PC-3 (cell line): ENCODE data around the gene TMEM107. TPM values are rescaled to one million over a fixed set of nuclear protein-coding genes. Genes with fewer than 3 reads are reported as not detected.

Experiments
- ATAC-seq: fragments of 200-7000 bp; cut with Tn5 transposase; 2 replicates; pipeline ENCODE4 v1.9.1; 2020; ENCODE audit warnings: mild to moderate bottlenecking, moderate library complexity
- BruUV-seq: library from RNA; stranded (reverse); fragments of 400-500 nt; replicated peaks from 2 replicates; lab custom pipeline; 2021; lab: Mats Ljungman, UMichigan
- CTCF ChIA-PET: fragments of 300-600 bp; sonication (Branson Sonifier 250); formaldehyde crosslinking; loops from one replicate; lab custom pipeline; 2022; ENCODE audit warnings: antibody characterized with exemption; lab: Charles Lee
- POLR2A ChIA-PET: fragments of 300-600 bp; sonication (Branson Sonifier 250); formaldehyde crosslinking; loops from one replicate; lab custom pipeline; 2022; ENCODE audit warnings: antibody characterized with exemption; ENCODE audit not compliant: unreplicated experiment; lab: Charles Lee
- DNase-seq: peaks from one replicate; pipeline ENCODE4 v3.0.0-alpha.2; 2015
- H2AFZ ChIP-seq: fragments of 300-600 bp; sonication (generic); 2 replicates; pipeline ENCODE4 v1.6.0; 2016; ENCODE audit warnings: antibody characterized with exemption, low read length
- H3F3A ChIP-seq: fragments of 300-600 bp; sonication (generic); one replicate; pipeline ENCODE4 v1.6.0; 2017; ENCODE audit warnings: antibody characterized with exemption, low read length, control low read depth, mild to moderate bottlenecking; ENCODE audit not compliant: unreplicated experiment
- H3K27ac ChIP-seq: fragments of 300-600 bp; sonication (generic); 2 replicates; pipeline ENCODE4 v1.5.1; 2016; ENCODE audit warnings: mild to moderate bottlenecking, low read length
- H3K27me3 ChIP-seq: fragments of 300-600 bp; sonication (generic); 2 replicates; pipeline ENCODE4 v1.6.1; 2016; ENCODE audit warnings: low read length, mixed read lengths
- H3K36me3 ChIP-seq: fragments of 300-600 bp; sonication (generic); 2 replicates; pipeline ENCODE4 v1.6.1; 2016; ENCODE audit warnings: low read depth, mixed run types, low read length, mixed read lengths
- H3K4me1 ChIP-seq: fragments of 300-600 bp; sonication (generic); 2 replicates; pipeline ENCODE4 v1.5.1; 2016; ENCODE audit warnings: low read length; ENCODE audit not compliant: insufficient read depth
- H3K4me2 ChIP-seq: fragments of 300-600 bp; sonication (generic); 2 replicates; pipeline ENCODE4 v1.6.0; 2016; ENCODE audit warnings: low read length
- H3K4me3 ChIP-seq: fragments of 300-600 bp; sonication (generic); 2 replicates; pipeline ENCODE4 v1.5.1; 2016; ENCODE audit warnings: mild to moderate bottlenecking, low read length, mixed read lengths
- H3K79me2 ChIP-seq: fragments of 300-600 bp; sonication (generic); 2 replicates; pipeline ENCODE4 v1.6.1; 2017; ENCODE audit warnings: low read length, mixed read lengths
- H3K9ac ChIP-seq: fragments of 300-600 bp; sonication (generic); 2 replicates; pipeline ENCODE4 v1.6.0; 2016; ENCODE audit warnings: mild to moderate bottlenecking, low read length
- H3K9me2 ChIP-seq: fragments of 300-600 bp; sonication (generic); replicated peaks from 2 replicates; pipeline ENCODE4 v1.6.1; 2016; ENCODE audit warnings: mixed run types, low read length, mixed read lengths
- H3K9me3 ChIP-seq: fragments of 300-600 bp; sonication (generic); 2 replicates; pipeline ENCODE4 v1.6.1; 2016; ENCODE audit warnings: low read length, mixed read lengths
- H4K20me1 ChIP-seq: fragments of 300-600 bp; sonication (generic); 2 replicates; pipeline ENCODE4 v1.6.1; 2016; ENCODE audit warnings: low read length, mixed read lengths
- EZH2 ChIP-seq: fragments of 300-600 bp; sonication (generic); IDR thresholded peaks from one replicate; pipeline ENCODE4 v1.6.1; 2017; ENCODE audit warnings: antibody characterized with exemption, mild to moderate bottlenecking, low read length; ENCODE audit not compliant: unreplicated experiment
- EZH2phosphoT487 ChIP-seq: fragments of 300-600 bp; sonication (generic); IDR thresholded peaks from 2 replicates; pipeline ENCODE4 v1.6.1; 2018; ENCODE audit warnings: mild to moderate bottlenecking, antibody characterized with exemption, low read length, borderline replicate concordance
- intact Hi-C: fragments of 100-400 bp; cut with micrococcal nuclease; formaldehyde crosslinking; loops from 2 replicates; pipeline ENCODE4 v1.9.0; 2023
- total RNA-seq: library from RNA; depleted of rRNA; stranded (reverse); fragments of >200 nt; gene quantifications from 2 replicates; pipeline ENCODE4 v1.2.3, GENCODE V29; 2014
- TF ChIP-seq, protein P1 (sequence below): fragments of 300-600 bp; sonication (generic); conservative IDR thresholded peaks from 2 replicates; pipeline ENCODE4 v1.5.1; 2017; ENCODE audit warnings: antibody characterized with exemption, low read depth, mild to moderate bottlenecking, low read length

Gene TMEM107
- total RNA-seq, 1 experiment from 2014 or later = 19.0 TPM

DNA sequence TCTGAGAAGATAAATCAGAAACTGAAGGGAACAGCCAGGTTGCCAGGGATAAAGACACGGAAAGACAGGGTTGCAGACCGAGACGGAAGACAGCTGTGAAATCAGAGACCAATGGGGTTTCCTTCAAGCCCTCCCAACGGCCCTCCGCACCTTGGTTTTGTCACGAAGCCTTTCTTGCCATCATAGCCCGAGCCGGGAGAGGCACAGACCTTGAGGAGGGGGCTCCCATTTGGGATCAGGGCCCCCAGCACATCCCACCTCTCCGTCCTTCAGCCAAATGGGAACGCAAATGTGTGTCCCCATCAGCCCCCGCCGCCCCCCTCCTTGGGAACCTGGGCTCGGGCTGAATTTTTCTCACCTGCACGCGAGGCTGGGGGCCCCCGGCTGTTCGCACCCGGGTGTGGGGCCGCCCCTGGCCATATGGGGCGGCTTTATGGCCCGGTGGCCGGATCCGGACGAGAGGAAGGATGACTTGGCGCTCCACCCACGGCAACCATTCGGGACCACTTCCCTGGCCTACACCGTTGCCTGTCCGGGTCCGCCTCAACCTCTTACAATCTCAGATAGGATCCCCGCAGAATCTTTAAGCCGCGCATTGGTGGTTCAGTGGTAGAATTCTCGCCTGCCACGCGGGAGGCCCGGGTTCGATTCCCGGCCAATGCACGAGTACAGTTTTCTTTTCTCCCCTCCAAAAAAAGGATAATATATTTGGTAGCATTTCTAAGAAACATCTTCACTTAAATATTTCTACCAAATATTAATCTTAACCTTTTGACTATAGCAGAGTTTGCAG, 50.8 kb downstream of the TMEM107 start:
- Histone ChIP-seq H3K9ac (no peak overlapping the region), H2AFZ (peak overlapping the region; percentile 100), H3K4me2 (peak overlapping the region; percentile 96), H3K36me3 (no peaks in the 10 kb centered on the region), H3K79me2 (no peaks in the 10 kb centered on the region), H3K4me1 (peaks cover 10% of the 10 kb centered on the region; the same call in 1 of the 2 replicates), H3K4me3 (peak overlapping the region; percentile 91), H3K9me3 (no peaks in the 10 kb centered on the region), H3K27ac (no peak overlapping the region), H3F3A (peaks cover 4% of the 10 kb centered on the region), H3K9me2 (no peaks in the 10 kb centered on the region), H4K20me1 (no peaks in the 10 kb centered on the region), H3K27me3 (no peaks in the 10 kb centered on the region)
- ChIA-PET CTCF (interaction anchor here (0.6 kb wide), 1 partner anchor 170 kb away, joined by 3 read pairs; no protein-coding TSS in a partner anchor), POLR2A (no interaction called here)
- no peak for TF ChIP-seq EZH2
- TF ChIP-seq, protein P1, sequence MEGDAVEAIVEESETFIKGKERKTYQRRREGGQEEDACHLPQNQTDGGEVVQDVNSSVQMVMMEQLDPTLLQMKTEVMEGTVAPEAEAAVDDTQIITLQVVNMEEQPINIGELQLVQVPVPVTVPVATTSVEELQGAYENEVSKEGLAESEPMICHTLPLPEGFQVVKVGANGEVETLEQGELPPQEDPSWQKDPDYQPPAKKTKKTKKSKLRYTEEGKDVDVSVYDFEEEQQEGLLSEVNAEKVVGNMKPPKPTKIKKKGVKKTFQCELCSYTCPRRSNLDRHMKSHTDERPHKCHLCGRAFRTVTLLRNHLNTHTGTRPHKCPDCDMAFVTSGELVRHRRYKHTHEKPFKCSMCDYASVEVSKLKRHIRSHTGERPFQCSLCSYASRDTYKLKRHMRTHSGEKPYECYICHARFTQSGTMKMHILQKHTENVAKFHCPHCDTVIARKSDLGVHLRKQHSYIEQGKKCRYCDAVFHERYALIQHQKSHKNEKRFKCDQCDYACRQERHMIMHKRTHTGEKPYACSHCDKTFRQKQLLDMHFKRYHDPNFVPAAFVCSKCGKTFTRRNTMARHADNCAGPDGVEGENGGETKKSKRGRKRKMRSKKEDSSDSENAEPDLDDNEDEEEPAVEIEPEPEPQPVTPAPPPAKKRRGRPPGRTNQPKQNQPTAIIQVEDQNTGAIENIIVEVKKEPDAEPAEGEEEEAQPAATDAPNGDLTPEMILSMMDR = no peak
- no peak for TF ChIP-seq EZH2phosphoT487
- peak; percentile 13; the same call in 1 of the 2 replicates for ATAC-seq
- DNase-seq = peak; percentile 76
- BruUV-seq = no TSS peak
- intact Hi-C loops = loop anchor here (1.0 kb wide), 1 partner anchor 13 kb away; no protein-coding TSS in a partner anchor

DNA sequence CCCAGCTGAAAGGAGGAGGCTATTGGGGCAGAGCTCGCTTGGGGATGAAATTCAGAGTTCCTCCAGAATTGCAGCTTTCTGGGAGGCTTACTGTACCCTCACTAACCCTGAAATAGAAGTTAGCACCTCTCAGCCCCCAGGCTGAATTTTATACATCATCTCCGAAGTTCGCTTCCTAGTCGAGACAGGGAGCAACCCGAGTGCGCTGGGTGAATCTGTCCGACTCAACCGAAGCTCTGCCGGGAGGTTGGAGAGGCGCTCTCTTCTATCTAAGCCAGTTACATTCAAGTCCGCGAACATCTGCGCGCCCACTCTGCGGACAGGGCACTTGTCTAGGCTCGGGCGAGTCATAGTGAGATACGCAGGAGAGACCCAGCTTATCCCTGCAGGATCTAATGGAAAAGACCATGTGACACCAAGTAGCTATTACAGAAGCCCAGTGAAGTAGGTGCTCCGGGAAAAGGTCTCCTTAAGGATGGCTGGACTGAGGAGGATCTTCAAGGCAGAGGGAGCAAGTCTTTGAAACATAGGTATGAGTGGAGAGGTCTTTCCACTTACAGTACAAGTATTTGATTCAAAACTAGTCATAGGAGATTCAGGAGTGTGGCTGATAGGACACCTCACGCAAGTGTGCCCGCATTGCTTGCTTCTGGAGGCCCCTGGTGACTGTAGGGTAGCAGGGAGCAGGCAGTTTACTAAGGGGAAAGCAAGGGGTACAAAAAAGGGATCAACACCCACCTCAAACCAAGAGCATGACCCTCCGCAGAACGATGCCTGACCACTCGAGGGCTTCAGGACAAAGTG, 51.6 kb downstream of the TMEM107 start:
- no peaks in the 10 kb centered on the region for H3K9me3 ChIP-seq
- no peaks in the 10 kb centered on the region for H3K79me2 ChIP-seq
- no TSS peak for BruUV-seq
- H3F3A ChIP-seq = peaks cover 7% of the 10 kb centered on the region
- H4K20me1 ChIP-seq = peaks cover 3% of the 10 kb centered on the region
- intact Hi-C loops = loop anchor here (1.0 kb wide), 1 partner anchor 14 kb away; no protein-coding TSS in a partner anchor
- H3K27ac ChIP-seq = no peak overlapping the region
- H3K4me3 ChIP-seq = peak overlapping the region; percentile 91
- TF ChIP-seq EZH2 = no peak
- TF ChIP-seq, protein P1 = no peak
- no peak for TF ChIP-seq EZH2phosphoT487
- ATAC-seq = no peak
- H3K9me2 ChIP-seq = no peaks in the 10 kb centered on the region
- no peaks in the 10 kb centered on the region for H3K27me3 ChIP-seq
- ChIA-PET CTCF (interaction anchor here (1.1 kb wide), 1 partner anchor 51 kb away, joined by 3 read pairs; no protein-coding TSS in a partner anchor), POLR2A (no interaction called here)
- peak overlapping the region; percentile 96 for H3K4me2 ChIP-seq
- H3K9ac ChIP-seq = no peak overlapping the region
- peaks cover 13% of the 10 kb centered on the region; the same call in 1 of the 2 replicates for H3K4me1 ChIP-seq
- H2AFZ ChIP-seq = peak overlapping the region; percentile 82
- peak; percentile 40 for DNase-seq
- H3K36me3 ChIP-seq = no peaks in the 10 kb centered on the region
